SK-N-SH (cell line): ENCODE data around the gene AUH. TPM values are rescaled to one million over a fixed set of nuclear protein-coding genes. Genes with fewer than 3 reads are reported as not detected.

Source experiments
- CTCF ChIA-PET: fragments of 300-600, 350-600 bp; formaldehyde crosslinking; extraction: SDS; loops from one replicate; lab custom pipeline; 2021; lab: Yijun Ruan, JAX
- POLR2A ChIA-PET: fragments of 350-600 bp; sonication (Branson Sonifier 250); formaldehyde crosslinking; extraction: SDS; loops from one replicate; lab custom pipeline; 2020; ENCODE audit warnings: antibody characterized with exemption, inconsistent platforms; lab: Yijun Ruan, JAX
- DNase-seq: peaks from one replicate; pipeline ENCODE4 v3.0.0; 2012
- H2AFZ ChIP-seq: fragments of 200-600 bp; sonication (generic); 2 replicates; pipeline ENCODE4 v1.8.1; 2016; ENCODE audit warnings: antibody characterized with exemption, mild to moderate bottlenecking, low read depth
- H3F3A ChIP-seq: fragments of 200-600 bp; sonication (generic); replicated peaks from 2 replicates; pipeline ENCODE3; 2016; ENCODE audit warnings: antibody characterized with exemption, mild to moderate bottlenecking; ENCODE audit not compliant: insufficient read depth
- H3K27ac ChIP-seq, 2 experiments: fragments of 200-500 bp in 1 of 2; fragments of 200-600 bp in 1 of 2; sonication (Bioruptor generic) in 1 of 2; sonication (generic), shearing (Covaris generic) in 1 of 2; 2 replicates each; pipeline versions ENCODE4 v1.5.1 to v1.6.1; 2014 to 2016; ENCODE audit warnings: low read depth in 2 of 2, inconsistent platforms in 1 of 2, low read length in 1 of 2, mild to moderate bottlenecking in 1 of 2, mixed read lengths in 1 of 2
- H3K27me3 ChIP-seq: fragments of 200-600 bp; sonication (generic), shearing (Covaris generic); 2 replicates; pipeline ENCODE4 v1.6.1; 2016; ENCODE audit warnings: mixed run types; ENCODE audit not compliant: insufficient read depth
- H3K36me3 ChIP-seq, 2 experiments: fragments of 200-500 bp in 1 of 2; fragments of 200-600 bp in 1 of 2; sonication (Bioruptor generic) in 1 of 2; sonication (generic) in 1 of 2; replicated peaks in 1 of 2; 2 replicates each; pipeline versions ENCODE3 to v1.5.1; 2014 to 2016; ENCODE audit warnings: low read length in 1 of 2, mild to moderate bottlenecking in 1 of 2; ENCODE audit not compliant: insufficient read depth in 2 of 2, control insufficient read depth in 1 of 2
- H3K4me1 ChIP-seq, 2 experiments: fragments of 200-500 bp in 1 of 2; fragments of 200-600 bp in 1 of 2; sonication (Bioruptor generic) in 1 of 2; sonication (generic), shearing (Covaris generic) in 1 of 2; 2 replicates each; pipeline versions ENCODE4 v1.5.1 to v1.6.1; 2014 to 2016; ENCODE audit warnings: low read depth in 1 of 2, low read length in 1 of 2, mixed run types in 1 of 2; ENCODE audit not compliant: insufficient read depth in 2 of 2, control insufficient read depth in 1 of 2
- H3K4me2 ChIP-seq: fragments of 200-600 bp; sonication (generic), shearing (Covaris generic); 2 replicates; pipeline ENCODE4 v1.6.1; 2017; ENCODE audit warnings: mixed run types
- H3K4me3 ChIP-seq, 2 experiments: fragments of 200-500 bp in 1 of 2; fragments of 200-600 bp in 1 of 2; sonication (Bioruptor generic) in 1 of 2; sonication (generic), shearing (Covaris generic) in 1 of 2; 2 replicates each; pipeline versions ENCODE4 v1.5.1 to v1.8.1; 2014 to 2016; ENCODE audit warnings: low read depth in 2 of 2, inconsistent platforms in 1 of 2, low read length in 1 of 2, mild to moderate bottlenecking in 1 of 2, mixed read lengths in 1 of 2, moderate library complexity in 1 of 2
- H3K79me2 ChIP-seq: fragments of 200-600 bp; sonication (generic); 2 replicates; pipeline ENCODE4 v1.8.1; 2017; ENCODE audit warnings: mild to moderate bottlenecking; ENCODE audit not compliant: insufficient read depth
- H3K9ac ChIP-seq: fragments of 200-600 bp; sonication (generic); 2 replicates; pipeline ENCODE4 v1.6.1; 2017; ENCODE audit warnings: mixed run types
- H3K9me2 ChIP-seq: fragments of 200-600 bp; sonication (generic); 2 replicates; pipeline ENCODE4 v1.6.1; 2017; ENCODE audit warnings: mixed run types
- H3K9me3 ChIP-seq: fragments of 200-600 bp; sonication (generic); 2 replicates; pipeline ENCODE4 v1.6.1; 2017; ENCODE audit warnings: mixed run types, mild to moderate bottlenecking, moderate library complexity
- H4K20me1 ChIP-seq: fragments of 200-600 bp; sonication (generic); 2 replicates; pipeline ENCODE4 v1.6.1; 2017; ENCODE audit warnings: mild to moderate bottlenecking, mixed run types; ENCODE audit not compliant: insufficient read depth
- CHD2 ChIP-seq: fragments of 150-350 bp; IDR thresholded peaks from 2 replicates; pipeline ENCODE4 v1.6.1; 2018; ENCODE audit warnings: low read length; ENCODE audit not compliant: partially characterized antibody
- CTCF ChIP-seq: fragments of 200-600 bp; sonication (generic); IDR thresholded peaks from 2 replicates; pipeline ENCODE4 v1.6.1; 2017; ENCODE audit warnings: antibody characterized with exemption, mild to moderate bottlenecking, moderate library complexity
- ELF1 ChIP-seq: IDR thresholded peaks from 2 replicates; pipeline ENCODE4 v1.4.0; 2012
- FOSL2 ChIP-seq: IDR thresholded peaks from 2 replicates; pipeline ENCODE4 v1.4.0; 2012; ENCODE audit warnings: low read depth, mild to moderate bottlenecking, moderate library complexity, borderline replicate concordance
- FOXJ3 ChIP-seq: sonication (generic); formaldehyde crosslinking; IDR thresholded peaks from 2 replicates; pipeline ENCODE4 v1.5.1; 2020; ENCODE audit warnings: mild to moderate bottlenecking, missing genetic modification reagents
- GABPA ChIP-seq: IDR thresholded peaks from 2 replicates; pipeline ENCODE4 v1.4.0; 2012; ENCODE audit warnings: low read depth, mild to moderate bottlenecking
- GATA2 ChIP-seq: sonication (generic); formaldehyde crosslinking; IDR thresholded peaks from 2 replicates; pipeline ENCODE4 v1.5.0; 2020; ENCODE audit warnings: mild to moderate bottlenecking, missing genetic modification reagents
- IRF3 ChIP-seq: fragments of 150-350 bp; IDR thresholded peaks from 2 replicates; pipeline ENCODE4 v1.6.1; 2016; ENCODE audit warnings: mild to moderate bottlenecking, low read depth, low read length
- JUND ChIP-seq: IDR thresholded peaks from 2 replicates; pipeline ENCODE4 v1.4.0; 2012
- MAX ChIP-seq: IDR thresholded peaks from 2 replicates; pipeline ENCODE4 v1.4.0; 2012; ENCODE audit warnings: low read depth
- MXI1 ChIP-seq: IDR thresholded peaks from 2 replicates; pipeline ENCODE4 v1.6.1; 2012; ENCODE audit warnings: mild to moderate bottlenecking, low read depth, low read length, improper control_type of control experiment
- NFIC ChIP-seq: IDR thresholded peaks from 2 replicates; pipeline ENCODE4 v1.4.0; 2012; ENCODE audit warnings: borderline replicate concordance
- NRF1 ChIP-seq: IDR thresholded peaks from 2 replicates; pipeline ENCODE4 v1.6.1; 2012; ENCODE audit warnings: low read depth, mild to moderate bottlenecking, low read length
- POLR2AphosphoS5 ChIP-seq: IDR thresholded peaks from 2 replicates; pipeline ENCODE4 v1.6.1; 2012; ENCODE audit warnings: low read depth, low read length
- RAD21 ChIP-seq: IDR thresholded peaks from 2 replicates; pipeline ENCODE4 v1.6.1; 2012; ENCODE audit warnings: mild to moderate bottlenecking, low read length
- REST ChIP-seq: IDR thresholded peaks from 2 replicates; pipeline ENCODE4 v1.6.1; 2012; ENCODE audit warnings: mild to moderate bottlenecking, low read depth, low read length, moderate library complexity
- SIN3A ChIP-seq: IDR thresholded peaks from 2 replicates; pipeline ENCODE4 v1.6.1; 2012; ENCODE audit warnings: low read depth, mild to moderate bottlenecking, low read length, moderate library complexity, borderline replicate concordance
- TAF1 ChIP-seq: IDR thresholded peaks from 2 replicates; pipeline ENCODE4 v1.6.1; 2012; ENCODE audit warnings: low read depth, mild to moderate bottlenecking, low read length, moderate library complexity, borderline replicate concordance
- YY1 ChIP-seq: IDR thresholded peaks from 2 replicates; pipeline ENCODE4 v1.4.0; 2012; ENCODE audit warnings: low read depth, mild to moderate bottlenecking
- ZBTB33 ChIP-seq: IDR thresholded peaks from 2 replicates; pipeline ENCODE4 v1.4.0; 2012; ENCODE audit warnings: low read depth, borderline replicate concordance
- WGBS: methylation state at CpG from one replicate; pipeline ENCODE4 v1.1.6; 2017; ENCODE audit warnings: low lambda C conversion rate; 5-methylcytosine and 5-hydroxymethylcytosine counted together
- polyA plus RNA-seq, 3 experiments: library from polyadenylated mRNA; depleted of rRNA; stranded (reverse); fragments of >200 nt; gene quantifications; 2 replicates each; pipeline ENCODE4 v1.2.3, GENCODE V29; 2012

The AUH gene
- polyA plus RNA-seq, 1 of the 3 experiments (the other 2 are of a cell fraction), result 7.6 TPM

GRCh38 chr9:91393826-91394225 is 32.1 kb upstream of the AUH start:
- Histone ChIP-seq H4K20me1 (no peaks in the 10 kb centered on the region), H3K27me3 (no peaks in the 10 kb centered on the region), H3K4me1 (peaks cover 0 to 13% of the 10 kb centered on the region in 2 experiments; a peak in 2 of 4 replicates), H3K27ac (no peak overlapping the region), H2AFZ (no peak overlapping the region), H3F3A (peaks cover 16% of the 10 kb centered on the region)
- WGBS, result 97% methylated on average over 5 of the region's 5 CpGs
- DNase-seq, result no peak
- CTCF ChIA-PET, result no interaction called here
- no peak for TF ChIP-seq IRF3
- TF ChIP-seq ELF1, result no peak
- no peak for TF ChIP-seq JUND
- no peak for TF ChIP-seq SIN3A
- no peak for TF ChIP-seq TAF1
- no peak for TF ChIP-seq FOXJ3 (CRISPR knock-in tag)
- TF ChIP-seq NRF1, result no peak
- TF ChIP-seq GATA2 (CRISPR knock-in tag), result no peak
- no peak for TF ChIP-seq GABPA
- no peak for TF ChIP-seq REST
- no peak for TF ChIP-seq ZBTB33
- TF ChIP-seq NFIC, result no peak
- no peak for TF ChIP-seq MXI1
- no peak for TF ChIP-seq FOSL2
- TF ChIP-seq CHD2, result no peak
- no peak for TF ChIP-seq RAD21
- TF ChIP-seq CTCF, result no peak
- TF ChIP-seq MAX, result no peak
- no peak for TF ChIP-seq POLR2AphosphoS5
- TF ChIP-seq YY1, result no peak
- TF ChIP-seq, all 33 proteins: peak for 0
- Histone ChIP-seq H3K9me2 (no peaks in the 10 kb centered on the region), H3K4me2 (no peak overlapping the region), H3K79me2 (no peaks in the 10 kb centered on the region), H3K4me3 (no peak overlapping the region), H3K9ac (no peak overlapping the region), H3K36me3 (no peaks in the 10 kb centered on the region), H3K9me3 (no peaks in the 10 kb centered on the region)
- POLR2A ChIA-PET, result no interaction called here
